GM10248 (cell line): ENCODE results near the gene EHD4.

Source experiments
- CTCF ChIA-PET: fragments of 300-600 bp; sonication (Branson Sonifier 250); formaldehyde crosslinking; extraction: SDS; loops from one replicate; lab custom pipeline; 2021; ENCODE audit warnings: antibody characterized with exemption; lab: Yijun Ruan, JAX
- POLR2A ChIA-PET: fragments of 350-650 bp; sonication (Branson Sonifier 250); formaldehyde crosslinking; extraction: SDS; loops from one replicate; lab custom pipeline; 2020; ENCODE audit warnings: antibody characterized with exemption; lab: Yijun Ruan, JAX
- DNase-seq: peaks from one replicate; pipeline ENCODE4 v3.0.0; 2012; ENCODE audit errors: extremely low spot score
- TF ChIP-seq, protein P1 (sequence below): IDR thresholded peaks from 2 replicates; pipeline ENCODE4 v1.5.1; 2012; ENCODE audit warnings: mild to moderate bottlenecking, low read depth; ENCODE audit errors: extremely low read depth, missing control alignments, control extremely low read depth

The EHD4 gene

DNA sequence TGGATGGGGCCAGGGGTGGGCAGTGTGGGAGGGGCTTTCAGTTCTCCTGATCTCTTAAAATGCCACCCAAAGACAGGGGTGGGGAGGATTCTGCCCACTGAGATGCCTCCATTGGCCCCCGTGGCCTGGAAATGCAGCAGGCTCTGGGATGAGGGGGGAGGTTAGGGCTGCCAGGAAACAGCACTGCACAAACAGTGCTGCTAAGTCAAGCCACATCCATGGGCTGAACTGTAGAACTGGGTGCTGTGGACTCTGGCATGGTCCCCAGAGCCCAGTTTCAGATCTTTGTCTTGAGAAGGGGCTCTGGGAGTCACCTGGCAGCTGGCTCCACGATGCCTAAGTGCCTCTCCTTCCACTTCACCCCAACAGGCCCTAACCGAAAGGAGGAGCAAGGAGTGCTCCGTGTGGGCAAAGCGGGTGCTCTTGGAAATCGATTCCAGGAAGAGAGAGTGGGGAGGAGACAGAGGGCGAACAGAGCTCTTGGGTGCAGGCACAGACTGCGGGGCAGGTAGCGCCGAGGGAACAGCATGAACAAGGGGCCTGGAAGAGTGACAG lies 40.6 kb upstream of the EHD4 start:
- CTCF ChIA-PET, result interaction anchor here (1.6 kb wide), 1 partner anchor 23 kb away, joined by 6 read pairs; no protein-coding TSS in a partner anchor
- POLR2A ChIA-PET, result no interaction called here
- no peak for DNase-seq
- TF ChIP-seq, protein P1, sequence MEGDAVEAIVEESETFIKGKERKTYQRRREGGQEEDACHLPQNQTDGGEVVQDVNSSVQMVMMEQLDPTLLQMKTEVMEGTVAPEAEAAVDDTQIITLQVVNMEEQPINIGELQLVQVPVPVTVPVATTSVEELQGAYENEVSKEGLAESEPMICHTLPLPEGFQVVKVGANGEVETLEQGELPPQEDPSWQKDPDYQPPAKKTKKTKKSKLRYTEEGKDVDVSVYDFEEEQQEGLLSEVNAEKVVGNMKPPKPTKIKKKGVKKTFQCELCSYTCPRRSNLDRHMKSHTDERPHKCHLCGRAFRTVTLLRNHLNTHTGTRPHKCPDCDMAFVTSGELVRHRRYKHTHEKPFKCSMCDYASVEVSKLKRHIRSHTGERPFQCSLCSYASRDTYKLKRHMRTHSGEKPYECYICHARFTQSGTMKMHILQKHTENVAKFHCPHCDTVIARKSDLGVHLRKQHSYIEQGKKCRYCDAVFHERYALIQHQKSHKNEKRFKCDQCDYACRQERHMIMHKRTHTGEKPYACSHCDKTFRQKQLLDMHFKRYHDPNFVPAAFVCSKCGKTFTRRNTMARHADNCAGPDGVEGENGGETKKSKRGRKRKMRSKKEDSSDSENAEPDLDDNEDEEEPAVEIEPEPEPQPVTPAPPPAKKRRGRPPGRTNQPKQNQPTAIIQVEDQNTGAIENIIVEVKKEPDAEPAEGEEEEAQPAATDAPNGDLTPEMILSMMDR, result no peak

DNA sequence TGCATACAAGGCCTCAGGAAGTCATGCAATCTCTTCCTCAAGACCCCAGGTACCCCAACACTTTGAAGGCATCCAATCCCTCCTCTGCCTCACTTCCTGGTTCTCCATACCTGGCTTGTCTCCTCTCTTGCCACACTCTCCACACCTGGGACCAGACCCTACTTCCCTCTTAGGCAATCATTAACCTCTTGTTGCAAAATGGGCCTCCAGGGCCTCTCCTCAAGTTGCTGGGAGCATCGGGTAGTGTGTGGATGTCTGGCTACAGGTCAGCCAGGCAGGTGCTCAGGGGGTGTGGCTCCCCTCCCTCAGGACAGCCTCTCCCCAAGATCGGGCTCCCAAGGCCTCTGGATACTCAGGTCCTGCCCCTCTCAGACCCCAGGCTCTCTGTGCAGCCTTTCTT lies 39.9 kb upstream of the EHD4 start:
- CTCF ChIA-PET, result interaction anchor here (0.7 to 1.6 kb wide), 3 partner anchors 9 to 72 kb away, joined by 3 to 6 read pairs (median 3); no protein-coding TSS in a partner anchor

DNA sequence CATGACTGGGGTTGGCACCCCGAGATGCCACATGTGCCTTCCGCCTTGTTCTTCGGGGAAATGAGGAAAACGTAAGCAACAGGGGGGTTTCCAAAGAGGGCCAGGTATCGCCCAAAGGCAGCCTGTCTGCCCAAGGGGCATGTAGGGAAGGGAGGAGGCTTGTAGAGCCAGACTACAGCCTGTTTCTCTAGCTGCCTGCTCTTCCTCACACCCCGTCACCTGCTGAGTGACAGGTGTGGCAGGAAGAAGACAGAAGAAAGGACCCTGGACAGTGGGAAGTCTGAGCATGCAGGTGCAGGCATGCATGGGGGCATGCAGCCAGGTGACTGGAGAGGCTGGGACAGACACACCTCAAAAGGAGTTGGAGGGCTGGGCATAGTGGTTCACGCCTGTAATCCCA lies 38.7 kb upstream of the EHD4 start:
- DNase-seq, result no peak
- CTCF ChIA-PET, result interaction anchor here (1.5 kb wide), 1 partner anchor 73 kb away, joined by 3 read pairs; no protein-coding TSS in a partner anchor
- TF ChIP-seq, protein P1, result no peak
- POLR2A ChIA-PET, result no interaction called here

More for the DNA sequence above, 39.9 kb upstream of the EHD4 start:
- TF ChIP-seq, protein P1, result no peak
- no peak for DNase-seq
- POLR2A ChIA-PET, result no interaction called here

DNA sequence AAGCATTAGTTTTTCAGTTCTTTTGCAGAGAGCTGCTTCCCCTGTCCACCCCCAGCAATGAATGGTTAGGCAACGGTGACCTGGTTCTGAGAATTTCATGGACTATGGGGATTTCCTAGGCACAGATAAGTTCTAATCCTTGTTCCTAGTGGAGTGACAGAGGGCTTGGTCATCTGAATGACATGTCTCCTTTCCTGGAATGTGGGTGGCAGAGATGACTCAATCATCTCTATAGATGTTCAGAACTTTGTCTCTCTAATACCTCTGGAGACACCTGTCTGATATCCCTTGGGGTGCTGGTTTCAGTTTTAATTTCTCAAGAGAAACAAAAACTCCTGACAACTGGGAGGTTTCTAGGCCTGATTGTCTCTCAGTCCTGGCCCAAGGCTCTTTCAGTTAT lies 38.1 kb upstream of the EHD4 start:
- DNase-seq, result peak; percentile 67
- ChIA-PET CTCF (interaction anchor here (4.7 kb wide), 1 partner anchor 21 kb away, joined by 33 read pairs; no protein-coding TSS in a partner anchor), POLR2A (no interaction called here)
- TF ChIP-seq, protein P1, result no peak

DNA sequence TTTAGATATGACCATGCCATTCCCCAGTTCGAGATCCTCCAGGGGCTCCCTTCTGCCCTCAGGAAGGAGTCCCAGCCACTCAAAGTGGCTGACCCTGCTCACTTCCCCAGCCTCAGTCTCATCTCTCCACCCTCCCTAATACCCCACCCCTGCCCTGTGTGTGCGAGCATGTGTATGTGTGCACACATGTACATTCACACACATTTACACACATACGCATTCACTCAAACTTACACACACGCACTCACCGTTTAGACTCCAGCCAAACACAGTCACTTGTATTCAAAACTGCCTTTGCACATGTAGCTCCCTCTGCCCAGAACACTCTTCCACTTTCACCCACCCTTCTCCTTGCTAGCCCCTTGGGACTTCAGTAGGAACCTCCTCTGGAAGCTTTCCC lies 37.1 kb upstream of the EHD4 start:
- ChIA-PET POLR2A (no interaction called here), CTCF (interaction anchor here (0.9 to 4.7 kb wide), 3 partner anchors 9 to 75 kb away, joined by 3 to 33 read pairs (median 3); no protein-coding TSS in a partner anchor)
- no peak for DNase-seq
- TF ChIP-seq, protein P1, result no peak

DNA sequence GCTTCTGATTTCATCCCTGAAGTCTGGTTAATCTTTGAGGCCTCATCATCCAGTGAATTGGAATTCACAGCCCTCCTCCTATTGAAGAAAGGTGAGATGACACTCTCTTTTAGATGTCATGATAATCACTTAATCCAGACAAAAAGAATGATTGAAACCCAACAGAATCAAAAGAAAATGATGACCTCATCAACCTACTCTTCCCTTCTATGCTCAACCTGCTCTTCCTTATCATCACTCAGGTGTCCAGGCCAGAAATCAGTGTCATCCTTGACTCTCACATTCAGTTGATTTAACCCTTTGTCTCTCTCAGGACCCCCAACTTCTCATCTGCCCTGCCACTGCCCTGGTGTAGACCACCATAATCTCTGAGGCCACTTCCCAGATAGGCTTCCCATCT lies 36.7 kb upstream of the EHD4 start:
- no peak for DNase-seq
- TF ChIP-seq, protein P1, result no peak
- CTCF ChIA-PET, result interaction anchor here (0.9 to 4.7 kb wide), 3 partner anchors 10 to 75 kb away, joined by 3 to 33 read pairs (median 3); no protein-coding TSS in a partner anchor
- POLR2A ChIA-PET, result no interaction called here
